GM19351 (cell line): ENCODE results near the gene RPP25L.

Experiments used
- ATAC-seq: cut with Tn5 transposase; IDR thresholded peaks from one replicate; pipeline ENCODE4 v1.9.1; 2021; ENCODE audit warnings: mild to moderate bottlenecking, moderate library complexity; ENCODE audit not compliant: unreplicated experiment

The RPP25L gene

DNA sequence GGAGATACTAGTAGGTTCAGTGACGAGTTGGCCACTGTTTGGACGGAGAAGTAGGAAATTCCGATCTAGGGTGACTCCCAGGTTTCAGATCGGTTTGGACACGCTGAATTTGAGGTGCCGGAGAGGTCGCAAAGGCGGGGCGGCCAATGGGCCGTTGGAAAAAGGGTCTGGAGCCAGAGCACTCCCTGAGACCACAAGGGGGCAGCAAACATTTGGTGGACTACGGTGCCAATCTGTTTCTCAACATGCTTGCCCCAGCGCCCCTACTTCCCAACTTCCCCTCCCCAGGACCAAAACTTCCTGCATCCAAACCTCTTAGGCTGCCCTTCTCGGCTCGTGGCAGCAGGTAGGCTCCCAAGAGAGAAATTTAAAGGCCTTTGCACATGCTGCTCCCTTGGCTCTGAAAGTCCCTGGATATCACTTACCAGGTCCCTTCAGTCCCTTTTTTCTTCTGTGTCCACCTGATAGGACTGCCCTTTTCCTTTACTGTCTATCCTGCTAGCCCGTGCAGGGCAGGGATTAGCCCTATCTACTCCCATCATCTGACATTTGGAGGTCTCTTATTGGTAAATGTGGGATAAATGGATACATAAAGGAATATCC is 992 bp upstream of the RPP25L start:
- peak; percentile 48 for ATAC-seq

DNA sequence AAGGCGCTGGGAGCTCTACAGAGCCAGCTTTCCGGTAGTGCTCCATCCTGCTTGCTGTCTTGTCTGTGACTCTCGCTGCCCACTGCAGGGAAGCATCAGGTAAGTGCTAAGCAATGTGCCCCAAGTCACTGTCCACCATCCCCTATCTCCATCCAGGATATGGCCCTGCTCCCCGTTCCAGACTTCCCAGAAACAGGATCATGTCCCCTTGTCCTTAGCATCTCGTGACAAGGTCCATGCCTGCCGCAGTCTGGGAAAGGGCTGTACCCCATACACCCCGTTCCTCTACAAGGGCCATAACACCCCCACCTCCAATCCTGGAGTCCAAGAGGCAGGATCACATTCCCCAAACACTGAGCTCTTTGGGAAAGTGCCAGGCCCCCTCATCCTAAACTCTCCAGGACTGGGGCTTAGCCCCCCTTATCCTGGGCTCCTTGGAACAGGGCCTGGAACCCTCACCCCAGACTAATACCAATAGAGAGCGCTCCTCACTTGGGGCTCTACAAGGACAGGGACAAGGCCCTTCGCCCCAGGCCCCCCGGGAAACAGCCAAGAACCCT is 566 bp downstream of the RPP25L start:
- ATAC-seq: peak; percentile 16

DNA sequence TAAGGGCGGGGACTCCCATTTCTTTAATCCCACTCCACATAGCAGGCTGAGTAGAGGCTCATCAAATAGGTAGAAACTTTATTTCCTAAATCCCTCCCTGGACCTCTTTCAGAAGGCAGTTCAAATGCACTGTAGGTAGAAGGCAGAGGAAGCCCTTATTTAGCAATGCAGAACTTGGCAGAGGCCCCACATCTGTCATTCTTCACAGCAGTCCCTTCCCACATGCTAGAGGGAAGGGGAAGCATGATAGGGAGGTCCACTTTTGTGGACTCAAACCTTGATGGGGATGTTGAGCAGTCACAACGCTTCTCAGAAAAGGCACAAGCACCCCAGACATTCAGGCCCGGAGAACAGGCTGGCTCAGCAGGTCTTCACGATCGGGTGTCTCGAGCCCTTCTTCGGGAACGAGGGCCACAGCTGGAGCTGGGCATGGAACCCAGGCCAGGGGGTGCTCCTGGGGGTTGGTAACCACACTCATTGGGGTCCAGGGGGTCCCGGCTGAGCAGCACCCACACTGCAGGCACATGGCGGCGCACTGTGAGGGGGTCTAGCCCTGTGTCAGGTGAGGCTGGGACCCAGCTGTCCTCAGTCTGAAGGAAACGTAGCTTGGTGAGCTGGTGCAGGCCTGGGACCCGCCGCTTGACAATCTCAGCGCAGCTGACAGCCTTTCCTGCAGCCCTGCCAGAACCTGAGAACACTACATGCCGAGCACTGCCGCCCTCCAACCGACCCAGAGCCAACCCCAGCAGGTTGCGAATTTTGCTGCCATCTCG is 1.3 kb downstream of the RPP25L start:
- no peak for ATAC-seq

DNA sequence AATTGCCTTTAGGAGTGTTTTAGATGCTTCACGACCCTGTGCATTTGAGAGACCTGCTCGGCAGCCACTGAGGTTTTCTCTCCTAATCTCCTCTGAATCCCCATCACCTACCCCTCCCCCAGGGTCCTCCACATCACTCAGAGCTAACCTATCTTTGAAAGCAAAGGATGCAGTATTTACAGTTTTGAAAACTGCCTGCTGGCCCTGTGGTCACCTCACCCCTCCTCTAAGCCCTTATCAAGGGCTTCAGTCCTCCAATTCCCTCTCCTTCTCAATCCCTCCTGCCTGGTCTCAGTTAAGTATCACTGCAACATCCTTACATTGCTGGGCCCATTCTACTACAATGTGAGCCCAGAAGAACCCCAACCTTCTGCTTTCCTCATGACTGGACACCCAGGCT is 4.6 kb downstream of the RPP25L start:
- ATAC-seq: no peak

DNA sequence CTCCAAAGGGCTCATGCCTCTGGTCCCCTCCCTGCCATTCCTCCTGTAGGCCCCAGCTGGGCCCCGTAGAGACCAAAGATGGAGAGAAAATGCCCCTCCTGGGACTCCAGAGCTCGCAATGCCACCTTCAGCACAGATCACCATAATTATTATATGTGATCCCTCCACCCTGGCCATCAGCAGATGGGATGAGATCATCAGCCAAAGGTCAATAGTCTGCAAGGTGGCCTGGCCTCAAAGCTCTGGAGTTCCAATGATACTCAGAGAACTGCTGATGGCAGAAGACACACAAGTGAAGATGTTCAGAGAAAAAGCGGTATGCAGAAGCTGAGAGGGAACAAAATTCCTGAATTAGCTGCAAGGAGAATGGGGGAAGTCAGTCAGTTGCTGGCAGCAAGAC is 5.0 kb downstream of the RPP25L start:
- no peak for ATAC-seq

DNA sequence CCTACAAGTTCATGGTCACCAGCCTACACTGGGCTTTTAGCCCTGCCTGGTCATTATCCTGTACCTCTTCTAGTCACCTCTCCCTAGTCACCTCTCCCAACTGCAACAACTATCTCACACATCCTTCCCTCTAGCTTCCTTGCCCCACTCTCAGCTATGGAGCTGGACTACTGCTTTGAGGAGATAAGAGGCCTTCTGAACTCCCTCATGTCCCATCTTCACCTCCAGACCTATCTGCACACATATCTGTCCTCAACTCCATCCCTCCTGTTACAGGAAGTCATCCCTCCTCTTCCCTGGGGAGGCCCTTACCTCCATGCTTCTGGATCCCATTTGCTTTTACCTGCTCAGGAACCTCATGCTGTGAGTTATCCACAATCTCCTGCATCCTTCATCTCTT is 5.7 kb downstream of the RPP25L start:
- ATAC-seq: no peak

DNA sequence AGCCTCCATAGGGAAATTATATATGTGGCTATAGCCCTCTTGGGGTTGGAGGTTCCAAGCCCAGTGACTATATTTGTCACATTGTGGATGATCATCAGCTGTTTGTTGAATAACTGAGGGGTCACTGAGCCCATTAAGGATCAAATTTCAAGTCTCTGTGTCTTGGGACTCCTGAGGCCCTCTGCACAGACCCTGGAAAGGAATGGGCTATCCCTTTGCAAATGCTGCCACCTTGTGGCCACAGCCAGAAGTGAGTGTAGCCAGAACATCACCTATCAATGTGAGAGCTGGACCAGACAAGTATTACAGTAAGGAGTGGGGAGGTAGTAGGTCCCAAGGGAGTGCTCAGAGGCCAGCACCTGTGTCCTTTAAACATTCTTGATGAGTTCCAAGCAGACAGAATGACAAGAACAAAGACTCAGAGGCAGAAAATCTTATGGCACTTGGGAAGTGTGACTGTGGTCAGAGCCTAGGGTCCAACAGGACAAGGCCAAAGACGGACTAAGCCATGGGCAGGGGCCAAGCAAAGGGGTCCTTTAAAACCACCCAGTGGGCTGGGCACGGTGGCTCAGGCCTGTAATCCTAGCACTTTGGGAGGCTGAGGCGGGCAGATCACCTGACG is 8.2 kb downstream of the RPP25L start:
- peak; percentile 62 for ATAC-seq

DNA sequence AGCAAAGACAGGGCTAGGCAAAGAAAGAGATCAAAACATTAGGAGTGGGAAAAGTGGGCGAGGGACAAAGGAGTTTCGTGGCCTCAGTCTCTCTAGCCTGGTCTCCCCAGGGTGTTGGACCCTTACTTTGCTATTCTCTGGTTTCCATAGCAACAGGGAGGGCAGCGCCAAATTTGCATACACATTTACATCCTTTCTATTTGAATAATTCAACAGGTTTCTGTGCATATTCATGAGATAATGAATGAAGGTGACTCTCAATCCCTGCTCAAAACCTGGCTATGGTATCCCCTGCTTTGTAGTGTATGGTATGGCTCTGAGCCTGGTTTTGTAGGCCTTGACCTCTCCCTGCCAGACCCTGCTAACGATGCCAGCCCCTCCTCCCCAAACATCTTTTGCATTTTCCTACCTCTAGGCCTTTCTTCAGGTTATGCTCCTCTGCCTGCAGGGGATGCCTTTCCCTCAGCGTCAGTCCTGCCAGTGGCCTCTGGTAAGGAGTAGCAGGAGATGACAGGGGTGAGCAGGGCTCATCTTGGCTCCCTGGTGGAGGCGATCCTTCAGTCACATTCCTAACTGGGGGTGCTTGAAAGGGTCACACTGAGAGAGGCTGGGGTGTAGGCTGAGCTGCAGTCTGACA is 9.8 kb downstream of the RPP25L start:
- ATAC-seq: no peak

DNA sequence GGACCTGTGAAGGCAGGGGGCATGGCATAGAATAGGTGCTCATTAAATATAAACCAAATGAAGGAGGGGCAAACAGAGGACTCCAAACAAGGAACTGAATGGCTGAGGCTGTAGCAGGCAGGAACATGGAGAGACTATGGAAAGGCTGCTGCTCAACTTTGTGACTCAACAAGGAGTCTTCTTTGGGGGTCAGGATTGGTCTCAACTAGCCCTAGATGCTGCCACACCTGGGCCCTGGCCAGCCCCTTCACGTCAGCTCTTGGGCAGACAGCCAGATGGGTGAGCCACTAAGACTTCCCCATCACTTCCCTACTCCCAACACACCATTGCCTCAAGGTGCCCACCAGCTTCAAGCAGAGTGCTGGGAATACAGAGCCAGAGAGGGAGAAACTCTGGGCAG is 11.0 kb downstream of the RPP25L start:
- no peak for ATAC-seq

DNA sequence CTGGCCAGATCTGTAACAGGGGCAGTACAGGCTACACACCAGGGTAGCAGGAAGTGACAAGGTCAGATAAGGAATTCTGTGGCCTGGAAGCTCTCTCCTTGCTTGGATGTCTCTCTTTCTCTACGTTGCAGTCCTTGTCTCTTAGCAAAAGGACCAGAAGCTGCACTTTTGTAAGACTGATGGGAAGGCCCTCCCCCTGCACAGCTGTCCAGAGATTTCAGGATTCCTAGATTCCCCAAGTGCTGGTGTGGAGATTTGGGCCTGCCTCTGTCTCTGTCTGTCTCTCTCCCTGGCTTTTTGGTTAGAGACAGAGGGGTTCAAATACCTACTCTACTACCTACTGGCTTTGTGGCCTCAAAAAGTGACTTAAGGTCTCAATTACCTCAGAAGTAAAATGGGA is 12.4 kb downstream of the RPP25L start:
- ATAC-seq: no peak

DNA sequence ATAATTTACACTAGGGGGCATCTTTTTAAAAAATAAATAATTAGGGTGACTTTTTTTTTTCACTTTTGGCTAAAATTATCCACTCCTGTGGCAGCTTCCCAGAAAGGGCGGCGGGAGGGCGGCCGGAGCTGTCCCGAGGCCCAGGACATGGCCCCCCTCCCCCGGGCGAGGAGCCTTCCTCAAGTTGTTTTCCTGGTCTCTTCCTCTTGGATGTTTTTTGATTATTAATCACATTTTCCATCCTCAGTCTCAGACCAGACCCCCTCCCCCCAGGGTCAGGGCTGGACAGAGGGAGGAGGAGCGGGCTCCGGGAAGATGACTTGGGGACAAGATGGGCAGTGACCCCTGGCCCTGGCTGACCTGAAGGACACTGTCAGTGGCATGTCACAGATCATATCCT is 17.7 kb downstream of the RPP25L start:
- no peak for ATAC-seq

DNA sequence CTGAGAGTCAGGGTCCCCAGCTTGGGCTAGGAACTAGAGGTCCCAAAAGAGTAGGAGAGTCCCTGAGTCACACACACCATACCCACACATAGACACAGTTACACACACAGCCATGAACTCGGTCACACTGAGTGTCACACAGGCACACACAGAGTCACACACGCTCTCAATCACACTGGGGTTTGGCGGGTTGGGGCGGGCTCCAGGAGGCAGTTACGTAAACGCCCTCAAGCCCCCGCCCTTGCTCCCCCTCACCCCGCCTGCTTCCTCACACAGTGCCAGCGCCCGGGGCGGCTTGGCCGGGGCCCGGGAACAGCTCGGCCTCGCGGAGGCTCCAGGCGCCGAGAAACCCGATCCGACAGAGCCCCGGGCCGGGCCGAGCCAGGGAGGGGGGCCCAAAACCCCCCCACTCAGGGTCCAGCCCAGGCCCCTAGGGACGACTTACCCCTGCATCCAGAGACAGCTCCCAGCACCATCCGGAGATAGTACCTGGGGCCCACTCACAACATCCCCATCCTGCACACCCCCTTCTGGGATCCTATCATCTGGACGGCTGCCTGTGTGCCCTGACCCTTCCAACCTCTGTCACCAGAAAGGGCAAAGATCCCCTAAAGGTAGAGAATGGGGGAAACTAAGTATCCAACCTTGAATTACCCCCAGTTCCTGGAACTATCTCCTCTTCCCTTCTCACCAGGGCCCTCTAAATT is 18.8 kb downstream of the RPP25L start:
- ATAC-seq: no peak

DNA sequence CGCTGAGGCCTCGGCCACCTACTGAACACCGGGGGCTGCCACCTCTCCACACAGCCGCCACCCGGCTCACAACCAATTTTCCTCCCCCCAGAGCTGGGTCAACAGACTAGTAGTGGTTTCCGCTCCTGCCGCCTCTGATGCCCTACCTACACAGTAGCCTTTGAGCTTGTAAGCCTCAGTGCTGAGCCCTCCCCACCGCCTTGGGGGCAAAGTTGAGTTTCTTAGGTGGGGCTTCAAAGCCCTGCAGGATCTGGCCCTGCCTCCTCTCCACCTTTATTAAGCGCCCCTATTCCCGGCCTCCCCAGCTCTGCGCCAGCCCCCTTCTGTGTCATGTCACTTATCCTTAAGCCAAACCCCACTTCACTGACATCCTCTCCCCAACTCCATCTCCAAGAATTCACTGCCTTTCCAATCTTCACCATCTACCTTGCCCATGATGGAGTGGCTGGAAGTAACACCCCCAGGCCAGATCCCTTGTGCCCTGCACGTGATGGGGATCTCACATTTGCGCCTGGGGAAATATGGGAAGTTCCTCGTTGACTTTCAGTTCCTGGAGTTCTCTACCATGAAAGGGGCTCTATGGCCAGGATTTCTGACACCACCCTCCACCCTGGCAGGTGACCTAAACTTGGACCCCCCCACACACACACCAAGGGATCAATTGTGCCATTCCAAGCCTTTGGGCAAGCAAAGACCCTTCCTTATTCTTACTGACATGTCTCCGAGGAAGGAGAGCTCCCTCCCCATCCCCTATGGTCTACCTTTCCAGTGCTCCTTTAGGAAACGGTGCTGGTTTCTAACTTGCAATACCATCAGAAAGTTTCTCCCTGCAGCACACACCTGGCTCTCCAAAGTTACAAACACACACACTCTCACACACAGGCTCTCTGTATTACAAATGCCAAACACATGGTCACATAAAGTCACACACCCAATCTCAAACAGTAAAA is 19.7 kb downstream of the RPP25L start:
- ATAC-seq: no peak

DNA sequence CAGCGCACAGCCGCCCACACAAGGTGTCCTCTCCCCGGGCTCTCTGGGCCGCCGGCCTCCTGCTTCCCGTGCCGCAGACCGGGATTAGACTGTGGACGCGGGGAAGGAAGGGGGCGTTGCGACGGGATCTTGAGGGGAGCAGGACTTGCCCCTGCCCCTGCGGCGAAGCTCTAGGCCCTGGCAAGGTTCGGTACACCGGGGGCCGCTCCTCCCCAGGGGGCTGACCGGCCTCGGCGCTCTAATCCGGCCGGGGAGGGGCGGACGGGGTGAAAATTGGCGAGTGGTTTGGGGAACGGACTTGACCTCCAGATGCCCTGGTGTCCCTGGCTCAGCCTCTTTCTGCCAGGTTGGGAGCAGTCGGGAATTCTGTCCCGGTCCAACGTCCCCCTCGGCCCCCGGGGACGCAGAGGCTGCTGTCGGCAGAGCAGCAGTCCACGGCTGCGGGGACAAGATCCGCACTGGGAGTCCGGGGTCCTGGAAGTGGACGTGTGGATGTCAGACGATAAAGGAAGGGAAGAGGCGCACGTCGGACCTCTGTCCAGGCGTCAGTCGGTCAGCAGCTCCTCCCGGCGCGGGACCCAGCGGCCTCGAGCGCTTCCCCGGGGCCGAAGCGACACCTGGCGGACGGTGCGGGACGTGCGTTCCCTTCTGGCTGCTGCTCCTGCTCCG is 20.5 kb downstream of the RPP25L start:
- ATAC-seq: no peak

DNA sequence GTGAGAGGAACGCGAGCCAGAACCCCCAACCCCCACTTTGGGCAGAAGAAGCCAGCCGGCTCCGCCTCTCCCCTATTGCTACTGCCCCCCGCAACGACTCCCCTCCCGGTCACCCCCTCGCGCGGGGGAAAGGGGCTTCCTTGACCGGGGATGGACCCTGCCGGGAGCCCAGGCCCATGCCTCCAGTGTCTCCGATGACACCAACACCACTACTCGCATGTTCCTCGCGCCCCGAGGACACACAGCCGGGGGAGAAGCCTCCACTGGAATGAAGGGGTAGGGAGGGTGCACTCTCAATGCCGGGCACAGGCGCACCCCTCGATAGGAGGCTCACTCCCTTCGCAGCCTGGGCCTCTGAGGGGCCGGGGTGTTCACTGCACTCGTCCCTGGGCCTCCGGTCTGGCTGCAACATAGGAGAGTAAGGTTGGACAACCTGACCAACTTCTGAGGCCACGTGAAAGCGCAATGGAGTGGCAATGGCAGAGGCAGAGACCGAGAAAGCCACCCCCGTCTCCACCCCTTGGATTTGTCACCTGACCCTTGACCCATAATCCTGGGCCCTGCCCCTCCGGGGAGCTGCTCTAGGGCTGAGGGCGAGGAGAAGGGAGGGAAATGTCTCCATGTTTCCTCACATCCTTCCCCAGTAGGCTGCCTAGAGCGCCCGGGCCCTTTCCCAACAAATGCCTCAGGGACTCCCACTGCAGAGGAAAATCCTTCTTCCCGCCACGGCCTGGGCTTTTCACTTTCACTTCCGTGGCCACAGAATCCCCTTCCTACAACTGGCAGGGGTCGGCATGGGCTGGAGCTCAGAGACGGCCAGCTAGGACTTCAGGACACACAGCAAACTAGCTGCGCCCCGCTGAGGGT is 21.3 kb downstream of the RPP25L start:
- no peak for ATAC-seq

DNA sequence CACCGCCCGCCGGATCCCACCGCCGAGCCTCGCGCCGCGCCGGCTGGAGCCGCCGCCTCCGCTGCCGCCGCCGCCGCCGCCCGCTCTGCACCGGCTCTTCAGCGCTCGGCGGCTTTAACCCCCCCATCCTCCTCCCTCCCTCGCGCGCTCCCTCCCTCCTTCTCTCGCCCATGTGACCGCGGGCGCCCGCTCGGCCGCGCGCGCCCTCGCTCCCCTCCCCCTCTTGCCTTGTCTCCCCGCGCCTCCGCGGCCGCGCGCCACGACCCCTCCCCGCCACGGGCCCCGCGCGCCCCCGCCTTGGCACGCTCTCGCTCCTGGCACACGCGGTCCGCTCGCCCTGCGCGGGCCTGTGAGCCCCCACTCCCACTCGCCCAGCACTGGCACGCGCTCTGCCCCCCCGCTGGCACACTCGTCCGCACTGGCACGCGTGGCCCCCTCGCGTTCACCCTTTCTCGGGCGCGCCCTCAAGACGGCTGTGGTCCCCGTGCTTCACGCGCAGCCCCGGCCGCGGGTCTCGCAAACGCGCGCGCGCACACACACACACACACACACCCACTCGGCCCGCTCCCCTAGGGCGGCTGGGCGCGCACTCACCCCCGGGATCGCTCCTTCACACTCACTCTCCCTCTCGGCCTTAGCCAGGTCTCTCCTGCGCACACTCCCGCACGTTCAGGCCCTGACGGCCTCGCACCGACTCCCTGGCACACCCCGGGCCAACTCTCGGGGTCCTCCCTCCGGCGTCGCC is 22.1 kb downstream of the RPP25L start, which contains the start of gene CNTFR:
Gene CNTFR, minus strand, starts transcription at position 89 of the 745 bp plus-strand sequence. CDS start 20,743 bp downstream, outside the sequence.
- no peak for ATAC-seq
